Ovary (tissue), 3 donors: ENCODE data around the gene AIF1L.

Experiments
- POLR2A ChIP-seq: fragments of 450-650 bp; IDR thresholded peaks from one replicate; pipeline ENCODE4 v1.6.1; 2017; ENCODE audit warnings: antibody characterized with exemption, mild to moderate bottlenecking, moderate library complexity
- TF ChIP-seq, protein P1 (sequence below), 3 donors: fragments of 450-650 bp in 2 of 3; fragments of 200-600 bp in 1 of 3; IDR thresholded peaks; one replicate each; pipeline versions ENCODE4 v1.5.1 to v1.8.0; 2016 to 2022; ENCODE audit warnings: antibody characterized with exemption in 3 of 3, mild to moderate bottlenecking in 1 of 3
- donor health status: DM: no; HTN: no; CAD: no.

DNA sequence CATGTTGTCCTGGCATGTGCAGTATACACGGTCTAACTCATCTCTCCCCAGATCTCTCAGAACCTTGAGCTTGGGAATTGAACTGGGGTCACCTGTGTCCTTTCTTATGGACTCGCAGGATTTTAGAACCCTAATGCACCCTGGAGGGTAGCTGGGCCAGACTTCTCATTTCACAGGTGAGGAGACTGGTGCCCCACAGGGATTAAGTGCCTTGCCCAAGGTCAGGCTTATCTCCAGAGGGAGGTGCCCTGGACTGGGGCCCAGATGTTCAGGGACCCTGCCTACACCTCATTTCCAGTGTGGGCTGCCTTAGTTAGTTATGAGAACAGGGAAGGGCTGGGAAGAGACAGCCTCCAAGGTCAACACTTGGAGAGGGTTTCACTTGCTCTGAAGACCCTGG is 25.0 kb downstream of the AIF1L start:
- TF ChIP-seq, protein P1, sequence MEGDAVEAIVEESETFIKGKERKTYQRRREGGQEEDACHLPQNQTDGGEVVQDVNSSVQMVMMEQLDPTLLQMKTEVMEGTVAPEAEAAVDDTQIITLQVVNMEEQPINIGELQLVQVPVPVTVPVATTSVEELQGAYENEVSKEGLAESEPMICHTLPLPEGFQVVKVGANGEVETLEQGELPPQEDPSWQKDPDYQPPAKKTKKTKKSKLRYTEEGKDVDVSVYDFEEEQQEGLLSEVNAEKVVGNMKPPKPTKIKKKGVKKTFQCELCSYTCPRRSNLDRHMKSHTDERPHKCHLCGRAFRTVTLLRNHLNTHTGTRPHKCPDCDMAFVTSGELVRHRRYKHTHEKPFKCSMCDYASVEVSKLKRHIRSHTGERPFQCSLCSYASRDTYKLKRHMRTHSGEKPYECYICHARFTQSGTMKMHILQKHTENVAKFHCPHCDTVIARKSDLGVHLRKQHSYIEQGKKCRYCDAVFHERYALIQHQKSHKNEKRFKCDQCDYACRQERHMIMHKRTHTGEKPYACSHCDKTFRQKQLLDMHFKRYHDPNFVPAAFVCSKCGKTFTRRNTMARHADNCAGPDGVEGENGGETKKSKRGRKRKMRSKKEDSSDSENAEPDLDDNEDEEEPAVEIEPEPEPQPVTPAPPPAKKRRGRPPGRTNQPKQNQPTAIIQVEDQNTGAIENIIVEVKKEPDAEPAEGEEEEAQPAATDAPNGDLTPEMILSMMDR (IDR thresholded peaks at IDR 0.05), result no peak
- no peak for TF ChIP-seq POLR2A
